Mucosa of rectum (tissue), 2 donors: ENCODE results near the gene NOTCH2NLA.
"Not testable (repeated sequence)": the region's sequence is repeated elsewhere in the genome, so short reads cannot be mapped to it uniquely, and the experiment has no call there.

ENCODE experiments used
- H3K27ac ChIP-seq, 2 donors: one replicate each; pipeline ENCODE4 v1.7.0; 2013; ENCODE audit warnings: inconsistent platforms in 2 of 2, low read depth in 2 of 2, low read length in 2 of 2
- H3K27me3 ChIP-seq, 2 donors: one replicate each; pipeline ENCODE4 v1.7.0; 2013; ENCODE audit warnings: low read length in 2 of 2; ENCODE audit not compliant: control insufficient read depth in 2 of 2, insufficient read depth in 2 of 2
- H3K36me3 ChIP-seq, 2 donors: one replicate each; pipeline ENCODE4 v1.7.0; 2013; ENCODE audit warnings: low read length in 2 of 2; ENCODE audit not compliant: control insufficient read depth in 2 of 2, insufficient read depth in 2 of 2
- H3K4me1 ChIP-seq, 2 donors: one replicate each; pipeline ENCODE4 v1.7.0; 2013; ENCODE audit warnings: low read length in 2 of 2, mild to moderate bottlenecking in 1 of 2; ENCODE audit not compliant: control insufficient read depth in 2 of 2, insufficient read depth in 2 of 2
- H3K4me3 ChIP-seq, 2 donors: one replicate each; pipeline ENCODE4 v1.7.0; 2013; ENCODE audit warnings: low read length in 2 of 2
- H3K9ac ChIP-seq, 2 donors: one replicate each; pipeline ENCODE4 v1.7.0; 2013; ENCODE audit warnings: low read length in 2 of 2, low read depth in 1 of 2, mild to moderate bottlenecking in 1 of 2
- H3K9me3 ChIP-seq, 2 donors: one replicate each; pipeline ENCODE4 v1.7.0; 2013; ENCODE audit warnings: low read length in 2 of 2; ENCODE audit not compliant: control insufficient read depth in 2 of 2
- donor health status: healthy.
- donor health status: Normal muscosa, but diverticular disease.

Gene NOTCH2NLA

GRCh38 chr1:146228710-146229477 lies at the start of gene NOTCH2NLA:
NOTCH2NLA (minus strand) TSS chr1:146229021; CDS start chr1:146189337, 39,684 bp downstream.
- not testable (repeated sequence) for H3K27me3 ChIP-seq
- peak within 1 kb of the TSS in 1 of 2 donors; percentile 68 for H3K9ac ChIP-seq

GRCh38 chr1:146278346-146278745 lies 49.5 kb upstream of the NOTCH2NLA start:
- not testable (repeated sequence) for H3K4me1 ChIP-seq, H3K9me3 ChIP-seq, H3K9ac ChIP-seq, H3K36me3 ChIP-seq, H3K27ac ChIP-seq, H3K27me3 ChIP-seq, H3K4me3 ChIP-seq

More at GRCh38 chr1:146228710-146229477, at the start of gene NOTCH2NLA:
- Histone ChIP-seq H3K4me3 (peak within 1 kb of the TSS; percentile 44 to 57), H3K27ac (peak within 1 kb of the TSS; percentile 48 to 51)
- not testable (repeated sequence) for H3K9me3 ChIP-seq, H3K4me1 ChIP-seq, H3K36me3 ChIP-seq

GRCh38 chr1:146277087-146277486 lies 48.3 kb upstream of the NOTCH2NLA start:
- not testable (repeated sequence) for H3K27me3 ChIP-seq, H3K9me3 ChIP-seq, H3K4me1 ChIP-seq, H3K27ac ChIP-seq, H3K4me3 ChIP-seq, H3K9ac ChIP-seq, H3K36me3 ChIP-seq

- not testable (repeated sequence) for H3K4me1 ChIP-seq, H3K27me3 ChIP-seq
Measured at GRCh38 chr1:146274083-146274482, 45.3 kb upstream of the NOTCH2NLA start.

GRCh38 chr1:146273194-146273593 lies 44.4 kb upstream of the NOTCH2NLA start:
- H3K9ac ChIP-seq, H3K4me1 ChIP-seq, H3K27me3 ChIP-seq, H3K9me3 ChIP-seq, H3K27ac ChIP-seq, H3K4me3 ChIP-seq, H3K36me3 ChIP-seq: not testable (repeated sequence)

More at GRCh38 chr1:146274083-146274482, 45.3 kb upstream of the NOTCH2NLA start:
- not testable (repeated sequence) for H3K4me3 ChIP-seq, H3K36me3 ChIP-seq, H3K9ac ChIP-seq, H3K27ac ChIP-seq, H3K9me3 ChIP-seq

- H3K4me1 ChIP-seq, H3K9me3 ChIP-seq, H3K36me3 ChIP-seq, H3K27ac ChIP-seq, H3K4me3 ChIP-seq, H3K27me3 ChIP-seq, H3K9ac ChIP-seq: not testable (repeated sequence)
Measured at GRCh38 chr1:146272734-146273133, 43.9 kb upstream of the NOTCH2NLA start.

GRCh38 chr1:146271977-146272376 lies 43.2 kb upstream of the NOTCH2NLA start:
- not testable (repeated sequence) for H3K4me3 ChIP-seq, H3K4me1 ChIP-seq, H3K27ac ChIP-seq, H3K27me3 ChIP-seq, H3K9ac ChIP-seq, H3K9me3 ChIP-seq, H3K36me3 ChIP-seq

- H3K36me3 ChIP-seq, H3K9me3 ChIP-seq, H3K9ac ChIP-seq, H3K27ac ChIP-seq, H3K27me3 ChIP-seq, H3K4me3 ChIP-seq, H3K4me1 ChIP-seq: not testable (repeated sequence)
Measured at GRCh38 chr1:146270129-146270528, 41.3 kb upstream of the NOTCH2NLA start.

- H3K27me3 ChIP-seq, H3K4me3 ChIP-seq, H3K27ac ChIP-seq, H3K4me1 ChIP-seq, H3K36me3 ChIP-seq, H3K9ac ChIP-seq, H3K9me3 ChIP-seq: not testable (repeated sequence)
Measured at GRCh38 chr1:146266179-146266748, 37.4 kb upstream of the NOTCH2NLA start.

GRCh38 chr1:146264761-146265160 lies 35.9 kb upstream of the NOTCH2NLA start:
- not testable (repeated sequence) for H3K4me1 ChIP-seq, H3K9ac ChIP-seq, H3K4me3 ChIP-seq, H3K27me3 ChIP-seq, H3K36me3 ChIP-seq, H3K27ac ChIP-seq, H3K9me3 ChIP-seq
